ENCODE measurements around the gene CSN2.

GRCh38 chr4:69974631-69975030 lies 9.1 kb upstream of the CSN2 start:
- no peak for TF ChIP-seq POLR2A (conservative IDR thresholded peaks at IDR 0.05)
- no peak for TF ChIP-seq POLR2AphosphoS5 (IDR thresholded peaks at IDR 0.05; ENCODE audit: control insufficient read depth, insufficient read depth, low read depth, low read length)
- no peak for TF ChIP-seq POLR3A (IDR thresholded peaks at IDR 0.05; ENCODE audit: borderline replicate concordance, extremely low read depth, insufficient read depth, insufficient read length)
- TF ChIP-seq E2F3 (CRISPR knock-in tag; IDR thresholded peaks at IDR 0.05): no peak
- no peak for TF ChIP-seq E2F1 (CRISPR knock-in tag; IDR thresholded peaks at IDR 0.05)
- no peak for TF ChIP-seq ZFX (CRISPR knock-in tag; IDR thresholded peaks at IDR 0.05)
- no peak for TF ChIP-seq ELF2 (CRISPR knock-in tag; IDR thresholded peaks at IDR 0.05)
- TF ChIP-seq FOXA1 (IDR thresholded peaks at IDR 0.05; ENCODE audit: borderline replicate concordance): no peak
- no peak for TF ChIP-seq CEBPB (tag; IDR thresholded peaks at IDR 0.05)
- TF ChIP-seq CTCF (IDR thresholded peaks at IDR 0.05 in 2 of 3, conservative IDR thresholded peaks at IDR 0.05 in 1 of 3; ENCODE audit: insufficient read depth in 2 of 3, low read depth in 1 of 3, low read length in 3 of 3): no peak
- no peak for TF ChIP-seq ZBTB7A (IDR thresholded peaks at IDR 0.05; ENCODE audit: borderline replicate concordance, control insufficient read depth, low read depth, low read length)
- TF ChIP-seq, protein P1, sequence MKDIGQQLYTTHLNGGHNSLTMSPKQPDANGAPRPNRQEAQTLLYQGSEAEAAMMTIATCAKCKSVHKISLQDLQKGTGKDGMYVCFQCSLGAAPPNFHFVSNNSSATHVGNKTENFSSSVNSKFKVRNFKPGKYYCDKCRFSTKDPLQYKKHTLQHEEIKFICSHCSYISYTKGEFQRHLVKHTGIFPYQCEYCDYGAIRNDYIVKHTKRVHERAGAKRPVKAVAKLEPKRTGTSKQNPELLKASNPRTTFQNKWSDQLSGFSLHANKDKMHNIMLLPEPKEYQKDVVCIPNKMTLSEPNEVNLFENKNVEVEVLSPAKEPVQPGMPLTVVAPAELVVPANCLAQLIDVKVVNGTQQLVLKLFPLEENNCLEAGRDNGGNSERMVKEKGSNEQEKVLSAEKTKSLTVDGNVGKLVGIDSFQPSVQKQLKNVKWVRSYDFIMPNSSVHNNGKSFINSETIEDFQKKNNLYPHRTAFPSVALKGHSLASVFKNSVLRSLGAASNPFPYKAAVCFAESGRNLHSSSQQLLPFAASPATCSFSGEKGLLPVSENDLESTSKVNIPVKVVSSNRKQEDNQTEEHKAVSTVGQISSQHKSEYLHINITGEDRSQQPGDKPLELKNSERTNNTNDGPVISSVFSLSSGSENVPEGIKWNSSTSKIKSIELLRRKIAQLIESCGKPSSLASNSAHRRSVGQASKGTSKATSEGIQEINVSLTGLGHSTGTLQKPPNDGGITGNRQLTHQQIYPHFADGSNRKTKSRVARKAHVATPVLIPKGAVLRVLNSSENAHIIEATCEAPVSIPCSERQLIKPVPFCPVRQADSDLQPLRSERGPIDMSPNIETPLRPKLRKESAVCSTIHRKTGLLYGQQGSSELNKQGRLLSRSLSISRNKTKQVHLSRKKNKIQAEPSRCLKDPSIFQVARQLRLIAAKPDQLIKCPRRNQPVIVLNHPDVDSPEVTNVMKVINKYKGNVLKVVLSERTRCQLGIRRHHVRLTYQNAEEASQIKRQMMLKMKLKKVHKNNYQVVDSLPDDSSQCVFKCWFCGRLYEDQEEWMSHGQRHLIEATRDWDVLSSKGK (CRISPR knock-in tag; IDR thresholded peaks at IDR 0.05): no peak
- no peak for TF ChIP-seq OTX1 (CRISPR knock-in tag; IDR thresholded peaks at IDR 0.05)
- TF ChIP-seq NR4A1 (CRISPR knock-in tag; IDR thresholded peaks at IDR 0.05): no peak
- no peak for TF ChIP-seq NR4A1 (tag; IDR thresholded peaks at IDR 0.05)
